Thyroid gland (tissue), 4 donors: ENCODE measurements around the gene GBP7.

Source experiments
- CTCF ChIP-seq, 6 experiments: fragments of 200-600 bp in 3 of 6; fragments of 450-650 bp in 3 of 6; sonication (generic) in 3 of 6; IDR thresholded peaks; one replicate each; pipeline ENCODE4 v1.5.1; 2016 to 2019; ENCODE audit warnings: antibody characterized with exemption in 6 of 6, mild to moderate bottlenecking in 2 of 6, inconsistent platforms in 1 of 6, moderate library complexity in 1 of 6
- POLR2A ChIP-seq, 2 donors: fragments of 450-650 bp; IDR thresholded peaks; one replicate each; pipeline ENCODE4 v1.6.1; 2017; ENCODE audit warnings: antibody characterized with exemption in 2 of 2, mild to moderate bottlenecking in 2 of 2, moderate library complexity in 1 of 2

GRCh38 chr1:89198081-89198480 is 22.3 kb upstream of the GBP7 start:
- TF ChIP-seq CTCF (IDR thresholded peaks at IDR 0.05) (no peak), POLR2A (IDR thresholded peaks at IDR 0.05) (no peak)
